HG03103 (cell line): Measurements from ENCODE around the gene POP7.
"Not testable (repeated sequence)": the region's sequence is repeated elsewhere in the genome, so short reads cannot be mapped to it uniquely, and the experiment has no call there.

Experiments
- ATAC-seq: cut with Tn5 transposase; IDR thresholded peaks from one replicate; pipeline ENCODE4 v1.9.1; 2021; ENCODE audit warnings: low read depth; ENCODE audit not compliant: unreplicated experiment

Gene POP7

GRCh38 chr7:100705753-100706671 lies at the start of gene POP7:
POP7 (plus strand) TSS chr7:100706121; CDS start chr7:100706831, 710 bp downstream.
- ATAC-seq: peak; percentile 57

DNA sequence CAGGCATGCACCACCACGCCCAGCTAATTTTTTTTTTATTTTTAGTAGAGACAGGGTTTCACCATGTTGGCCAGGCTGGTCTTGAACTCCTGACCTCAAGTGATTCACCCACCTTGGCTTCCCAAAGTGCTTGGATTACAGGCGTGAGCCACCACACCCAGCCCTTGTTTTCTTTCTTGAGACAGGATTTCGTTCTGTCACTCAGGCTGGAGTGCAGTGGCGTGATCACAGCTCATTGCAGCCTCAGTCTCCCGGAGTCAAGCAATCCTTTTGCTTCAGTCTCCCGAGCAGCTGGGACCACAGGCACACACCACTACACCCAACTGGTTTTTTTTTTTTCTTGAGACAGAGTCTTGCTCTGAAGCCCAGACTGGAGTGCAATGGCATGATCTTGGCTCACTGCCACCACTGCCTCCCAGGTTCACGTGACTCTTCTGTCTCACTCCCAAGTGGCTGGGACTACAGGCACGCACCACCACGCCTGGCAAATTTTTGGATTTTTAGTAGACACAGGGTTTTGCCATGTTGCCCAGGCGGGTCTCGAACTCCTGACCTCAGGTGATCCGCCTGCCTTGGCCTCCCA lies 43.6 kb upstream of the POP7 start:
- ATAC-seq: not testable (repeated sequence)

DNA sequence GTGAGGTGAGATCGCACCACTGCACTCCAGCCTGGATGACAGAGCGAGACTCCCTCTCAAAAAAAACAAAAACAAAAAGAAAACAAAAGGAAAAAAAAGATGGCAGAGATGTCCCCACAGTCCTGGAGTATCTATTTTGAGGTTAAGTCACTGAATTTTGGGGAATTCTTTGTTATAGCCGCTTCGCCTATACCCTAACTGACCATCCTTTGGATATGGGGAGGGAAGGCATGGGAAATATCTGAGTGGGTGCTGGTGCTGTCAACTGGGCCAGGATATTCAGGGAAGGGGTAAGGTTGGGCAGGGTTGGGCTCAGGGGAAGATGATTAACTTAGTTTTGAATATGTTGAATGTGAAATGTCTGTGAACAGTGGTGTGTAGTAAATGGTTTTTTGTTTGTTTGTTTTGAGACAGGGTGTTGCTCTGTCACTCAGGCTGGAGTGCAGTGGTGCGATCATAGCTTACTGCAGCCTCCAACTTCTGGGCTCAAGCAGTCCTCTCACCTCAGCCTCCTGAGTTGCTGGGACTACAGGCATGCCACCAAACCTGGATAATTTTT lies 40.7 kb upstream of the POP7 start:
- ATAC-seq: no peak

GRCh38 chr7:100667331-100668068 lies 38.4 kb upstream of the POP7 start:
- no peak for ATAC-seq

- no peak for ATAC-seq
These were observed 37.9 kb upstream of the POP7 start for GRCh38 chr7:100668069-100668449.

DNA sequence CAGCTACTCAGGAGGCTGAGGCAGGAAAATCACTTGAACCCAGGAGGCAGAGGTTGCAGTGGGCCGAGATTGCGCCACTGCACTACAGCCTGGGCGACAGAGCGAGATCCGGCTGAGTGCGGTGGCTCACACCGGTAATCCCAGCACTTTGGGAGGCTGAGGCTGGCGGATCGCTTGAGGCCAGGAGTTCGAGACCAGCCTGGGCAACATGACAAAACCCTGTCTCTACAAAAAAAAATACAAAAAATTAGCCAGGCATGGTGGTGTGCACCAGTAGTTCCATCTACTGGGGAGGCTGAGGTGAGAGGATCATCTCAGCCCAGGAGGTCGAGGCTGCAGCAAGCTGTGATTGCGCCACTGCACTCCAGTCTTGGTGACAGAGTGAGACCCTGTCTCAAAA lies 36.8 kb upstream of the POP7 start:
- not testable (repeated sequence) for ATAC-seq

GRCh38 chr7:100670074-100670473 lies 35.8 kb upstream of the POP7 start:
- ATAC-seq: no peak

GRCh38 chr7:100671353-100672327 lies 34.3 kb upstream of the POP7 start:
- ATAC-seq: no peak

GRCh38 chr7:100673302-100673941 lies 32.5 kb upstream of the POP7 start, which contains the start of gene GNB2:
GNB2 (plus strand) TSS chr7:100673740; CDS start chr7:100676266, 2,526 bp downstream.
- ATAC-seq: peak; percentile 53

- ATAC-seq: no peak
These were observed 31.9 kb upstream of the POP7 start for GRCh38 chr7:100673942-100674410.

DNA sequence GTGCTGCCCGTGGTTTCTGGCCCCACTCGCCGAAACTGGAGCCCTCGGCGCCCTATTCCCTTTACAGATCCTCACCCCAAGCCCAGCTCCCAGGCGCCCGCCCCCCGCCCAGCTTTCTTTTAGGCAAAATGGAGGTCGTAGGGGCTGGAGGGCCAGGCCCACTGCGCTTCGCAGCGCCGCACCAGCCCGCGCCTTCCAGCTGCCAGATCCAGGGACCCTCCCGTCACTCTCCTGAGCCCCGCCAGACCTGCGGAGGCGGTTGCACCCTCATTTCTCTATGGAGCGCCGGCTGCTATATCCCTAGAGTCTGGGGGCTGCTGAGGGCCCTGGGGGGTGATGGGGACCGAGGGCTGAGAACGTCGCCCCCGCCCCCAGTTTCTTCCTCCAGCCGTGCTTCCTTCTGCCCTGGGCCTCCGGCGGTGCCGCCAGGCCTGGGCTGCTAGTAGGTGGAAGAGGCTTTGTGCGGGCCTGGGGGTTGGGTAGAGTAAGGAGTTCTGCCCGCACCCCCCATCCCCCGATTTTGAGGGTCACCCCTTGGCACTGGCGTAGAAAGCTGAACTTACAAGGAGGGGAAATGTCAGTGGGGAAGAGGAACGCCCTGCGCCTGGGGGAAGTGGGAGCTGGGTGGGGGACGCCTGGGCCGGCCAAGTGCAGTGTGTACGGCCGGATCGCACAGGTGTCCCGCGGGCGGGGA lies 31.4 kb upstream of the POP7 start:
- ATAC-seq: no peak

DNA sequence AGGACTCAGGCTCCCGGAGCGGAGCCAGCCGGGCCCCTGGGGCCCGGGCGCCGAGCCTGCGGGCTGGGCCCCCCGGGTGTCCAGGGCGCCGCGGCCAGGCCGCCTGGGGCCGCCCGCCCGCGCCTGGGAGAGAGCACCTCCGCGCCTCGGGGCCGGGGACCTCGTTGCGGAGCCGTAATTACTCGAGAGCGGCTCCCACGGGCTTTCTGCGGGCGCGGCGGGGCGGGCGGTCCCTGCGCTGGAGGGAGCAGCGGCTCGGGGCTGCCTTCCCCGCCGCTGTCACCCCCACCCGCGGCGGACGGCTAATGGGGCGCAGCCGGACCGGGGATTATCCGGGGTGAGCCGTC lies 30.8 kb upstream of the POP7 start:
- no peak for ATAC-seq

DNA sequence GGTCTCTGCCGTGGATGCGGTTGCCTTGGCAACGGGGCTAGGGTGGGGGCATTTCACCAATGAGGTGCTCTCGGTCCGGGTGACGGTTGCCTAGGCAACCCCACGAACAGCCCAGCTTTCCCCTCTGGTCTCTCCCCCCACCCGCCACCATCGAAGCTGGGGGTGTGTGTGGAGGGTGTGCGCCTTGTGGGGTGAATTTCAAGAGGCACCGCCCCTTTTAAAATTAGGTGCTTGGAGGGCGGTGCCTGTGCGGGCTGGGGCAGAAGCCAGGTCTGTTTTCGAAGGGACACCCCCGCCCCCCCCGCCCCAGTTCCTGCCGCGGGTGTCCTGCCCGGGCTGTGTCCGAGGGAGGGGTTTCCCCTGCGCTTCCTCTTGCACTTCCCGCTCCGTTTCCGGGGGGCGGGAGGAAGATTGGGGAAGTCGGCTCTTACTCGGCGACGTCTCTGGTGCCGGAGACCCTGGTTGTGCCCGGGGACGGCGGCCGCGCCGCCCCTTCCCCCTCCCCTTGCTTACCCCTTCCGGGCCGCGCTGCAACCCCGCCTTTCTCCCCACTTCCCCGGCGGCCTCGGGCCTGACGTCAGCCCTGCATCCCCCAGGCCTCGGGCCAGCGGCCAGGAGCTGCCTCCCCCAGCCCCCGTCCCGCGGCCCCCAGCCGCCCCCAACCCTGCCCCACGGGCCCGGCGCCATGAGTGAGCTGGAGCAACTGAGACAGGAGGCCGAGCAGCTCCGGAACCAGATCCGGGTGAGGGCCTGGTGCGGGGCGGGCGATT lies 30.2 kb upstream of the POP7 start:
- no peak for ATAC-seq

DNA sequence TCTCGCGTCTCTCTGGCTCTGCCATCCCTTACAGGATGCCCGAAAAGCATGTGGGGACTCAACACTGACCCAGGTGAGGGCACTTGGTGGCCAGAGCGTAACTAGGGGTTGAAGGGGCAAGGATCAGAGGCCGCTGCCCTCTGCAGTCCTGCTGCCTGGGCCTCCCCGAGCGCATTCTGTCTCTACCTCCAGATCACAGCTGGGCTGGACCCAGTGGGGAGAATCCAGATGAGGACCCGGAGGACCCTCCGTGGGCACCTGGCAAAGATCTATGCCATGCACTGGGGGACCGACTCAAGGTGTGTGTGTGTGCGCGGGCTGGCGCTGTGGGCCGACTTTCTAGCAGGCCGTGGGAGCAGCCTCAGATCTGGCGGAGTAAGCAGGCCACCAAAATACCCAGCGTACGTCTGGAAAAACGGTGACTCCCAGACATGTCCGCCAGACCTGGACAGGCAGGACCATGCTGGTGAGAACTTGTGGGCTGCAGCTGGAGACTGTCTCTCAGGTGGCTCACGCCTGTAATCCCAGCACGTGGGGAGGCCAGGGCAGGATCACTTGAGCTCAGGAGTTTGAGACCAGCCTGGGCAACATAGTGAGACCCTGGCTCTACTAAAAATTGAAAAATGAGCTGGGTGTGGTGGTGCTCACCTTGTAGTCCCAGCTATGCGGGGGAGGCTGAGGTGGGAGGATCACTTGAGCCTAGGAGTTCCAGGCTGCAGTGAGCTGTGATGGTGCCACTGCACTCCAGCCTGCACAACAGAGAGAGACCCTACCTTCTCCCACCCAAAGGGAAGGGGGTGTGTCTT lies 29.2 kb upstream of the POP7 start:
- ATAC-seq: no peak

DNA sequence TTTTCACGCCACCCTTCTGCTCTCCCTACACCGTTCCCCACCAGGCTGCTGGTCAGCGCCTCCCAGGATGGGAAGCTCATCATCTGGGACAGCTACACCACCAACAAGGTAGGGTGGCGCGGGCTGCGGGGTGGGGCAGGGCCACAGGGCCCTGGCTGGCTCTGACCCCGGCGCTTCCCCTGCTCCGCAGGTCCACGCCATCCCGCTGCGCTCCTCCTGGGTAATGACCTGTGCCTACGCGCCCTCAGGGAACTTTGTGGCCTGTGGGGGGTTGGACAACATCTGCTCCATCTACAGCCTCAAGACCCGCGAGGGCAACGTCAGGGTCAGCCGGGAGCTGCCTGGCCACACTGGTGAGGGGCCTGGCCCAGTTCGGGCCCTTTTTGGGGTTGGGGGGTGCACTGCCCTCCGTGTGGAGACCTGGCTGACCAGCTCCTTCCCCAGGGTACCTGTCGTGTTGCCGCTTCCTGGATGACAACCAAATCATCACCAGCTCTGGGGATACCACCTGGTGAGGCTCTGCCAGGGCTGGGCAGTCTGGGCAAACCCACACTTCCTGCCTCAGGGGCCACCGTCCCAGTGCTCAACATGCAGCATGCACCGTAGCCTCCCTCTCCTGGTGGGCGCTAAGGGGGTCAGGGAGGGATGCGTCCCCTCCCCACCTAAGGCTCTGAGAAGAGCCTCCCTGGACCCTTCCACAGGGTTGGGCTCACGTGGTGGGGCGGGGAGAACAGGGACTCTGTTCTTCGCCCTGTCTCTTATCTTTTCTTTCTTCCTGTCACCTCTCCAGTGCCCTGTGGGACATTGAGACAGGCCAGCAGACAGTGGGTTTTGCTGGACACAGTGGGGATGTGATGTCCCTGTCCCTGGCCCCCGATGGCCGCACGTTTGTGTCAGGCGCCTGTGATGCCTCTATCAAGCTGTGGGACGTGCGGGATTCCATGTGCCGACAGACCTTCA lies 28.3 kb upstream of the POP7 start:
- ATAC-seq: no peak
